Anterior cingulate cortex (tissue), 58 donors: ENCODE data around the gene TTC7B.
A peak's percentile ranks its signal among the peaks of the same experiment; 100 is the strongest.
"Not testable (repeated sequence)": the region's sequence is repeated elsewhere in the genome, so short reads cannot be mapped to it uniquely, and the experiment has no call there.

Experiments used
- DNase-seq, 58 donors: peaks; one replicate each; lab custom pipeline; 2025; lab: John Stamatoyannopoulos, UW

Gene TTC7B

GRCh38 chr14:90836692-90837063 lies 20.4 kb upstream of the TTC7B start:
- no peak for DNase-seq

GRCh38 chr14:90831821-90832220 lies 15.6 kb upstream of the TTC7B start:
- DNase-seq: peak in 2 of 58 donors; percentile 15 to 17

- no peak for DNase-seq
These were observed 14.9 kb upstream of the TTC7B start for GRCh38 chr14:90830931-90831701.

GRCh38 chr14:90829677-90830076 lies 13.4 kb upstream of the TTC7B start:
- no peak for DNase-seq

- DNase-seq: peak in 3 of 58 donors; percentile 45 to 58 (median 50)
These were observed 12.6 kb upstream of the TTC7B start for GRCh38 chr14:90828642-90829487.

- DNase-seq: peak; percentile 61 to 98 (median 92)
These were observed 11.8 kb upstream of the TTC7B start for GRCh38 chr14:90827919-90828610.

GRCh38 chr14:90823542-90823941 lies 7.3 kb upstream of the TTC7B start:
- not testable (repeated sequence) for DNase-seq

- DNase-seq: peak in 13 of 58 donors; percentile 15 to 52 (median 33)
These were observed 4.7 kb upstream of the TTC7B start for GRCh38 chr14:90820958-90821357.

GRCh38 chr14:90819734-90820393 lies 3.6 kb upstream of the TTC7B start:
- DNase-seq: no peak

- DNase-seq: no peak
These were observed 2.5 kb upstream of the TTC7B start for GRCh38 chr14:90818715-90819114.

- peak in 1 of 58 donors; percentile 63 for DNase-seq
These were observed 629 bp upstream of the TTC7B start for GRCh38 chr14:90816681-90817436.

GRCh38 chr14:90815572-90815821 lies 733 bp downstream of the TTC7B start:
- no peak for DNase-seq

GRCh38 chr14:90814806-90815571 lies 1.2 kb downstream of the TTC7B start:
- DNase-seq: no peak

GRCh38 chr14:90813442-90813841 lies 2.8 kb downstream of the TTC7B start:
- no peak for DNase-seq

- no peak for DNase-seq
These were observed 4.1 kb downstream of the TTC7B start for GRCh38 chr14:90812109-90812508.

- no peak for DNase-seq
These were observed 4.6 kb downstream of the TTC7B start for GRCh38 chr14:90811641-90812040.

- DNase-seq: no peak
These were observed 5.4 kb downstream of the TTC7B start for GRCh38 chr14:90810806-90811205.

- DNase-seq: no peak
These were observed 6.5 kb downstream of the TTC7B start for GRCh38 chr14:90809530-90810312.
